NCI-H345 treated with DMSO at 0.1 percent for 48 hours (cell line): ENCODE measurements around the gene NFATC1.

Experiments
- DNase-seq: peaks from one replicate; lab custom pipeline; 2025; ENCODE audit not compliant: unreplicated experiment; lab: John Stamatoyannopoulos, UW

The NFATC1 gene

DNA sequence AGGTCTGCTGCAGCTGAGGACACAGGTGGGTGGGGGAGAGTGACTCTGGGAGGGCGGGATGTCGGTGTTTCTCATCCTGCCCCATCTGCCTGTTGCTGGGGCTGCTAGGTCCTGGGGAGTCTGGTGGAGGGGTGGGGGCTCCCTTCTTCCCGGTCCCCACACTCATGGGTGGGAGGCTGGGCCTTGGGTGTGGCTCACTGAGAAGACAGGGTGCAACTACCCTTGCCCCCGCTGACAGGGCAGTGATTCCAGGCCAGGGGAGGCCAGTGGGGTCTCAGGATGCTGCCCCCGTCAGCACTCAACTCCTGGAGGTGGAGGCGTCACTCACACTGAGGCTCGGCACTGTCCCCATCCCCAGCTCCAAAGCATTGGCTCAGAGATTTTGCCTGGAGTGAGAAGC, 7.7 kb upstream of the NFATC1 start:
- no peak for DNase-seq

DNA sequence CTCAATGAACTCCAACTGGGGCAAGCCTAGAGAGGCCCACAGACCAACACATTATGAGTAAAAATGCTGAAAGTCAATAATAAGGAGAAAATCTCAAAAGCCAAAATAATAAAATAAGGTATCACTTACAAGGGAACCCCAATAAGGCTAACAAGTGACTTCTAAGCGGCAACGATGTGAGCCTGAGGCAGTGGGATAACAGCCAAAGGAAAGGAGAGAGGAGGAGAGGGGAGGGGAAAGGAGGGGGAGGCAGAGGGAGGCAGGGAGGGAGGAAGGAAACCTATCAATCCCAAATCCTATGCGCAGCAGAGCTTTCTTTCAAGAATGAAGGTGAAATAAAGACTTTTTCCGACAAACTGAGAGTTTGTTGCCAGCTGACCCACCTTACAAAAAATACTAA, 6.0 kb upstream of the NFATC1 start:
- no peak for DNase-seq

DNA sequence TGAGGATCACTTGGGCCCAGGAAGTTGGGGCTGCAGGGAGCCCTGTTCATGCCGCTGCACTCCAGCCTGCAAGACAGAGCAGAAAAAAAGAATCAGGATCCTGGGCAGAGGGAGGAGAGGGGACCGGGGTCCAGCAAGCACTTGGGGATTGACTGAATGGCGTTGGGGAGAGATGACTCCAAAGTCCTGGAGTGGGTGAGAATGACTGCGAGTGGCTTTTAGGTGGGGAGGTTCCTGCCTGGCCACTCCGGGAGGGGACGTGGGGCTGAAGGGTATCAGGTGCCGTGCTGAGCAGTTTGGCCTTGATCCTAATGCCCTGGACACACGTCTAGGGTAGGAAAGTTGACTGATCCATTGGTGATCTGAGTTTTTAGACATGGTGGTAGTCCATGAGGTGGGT, 3.5 kb upstream of the NFATC1 start:
- DNase-seq: no peak

DNA sequence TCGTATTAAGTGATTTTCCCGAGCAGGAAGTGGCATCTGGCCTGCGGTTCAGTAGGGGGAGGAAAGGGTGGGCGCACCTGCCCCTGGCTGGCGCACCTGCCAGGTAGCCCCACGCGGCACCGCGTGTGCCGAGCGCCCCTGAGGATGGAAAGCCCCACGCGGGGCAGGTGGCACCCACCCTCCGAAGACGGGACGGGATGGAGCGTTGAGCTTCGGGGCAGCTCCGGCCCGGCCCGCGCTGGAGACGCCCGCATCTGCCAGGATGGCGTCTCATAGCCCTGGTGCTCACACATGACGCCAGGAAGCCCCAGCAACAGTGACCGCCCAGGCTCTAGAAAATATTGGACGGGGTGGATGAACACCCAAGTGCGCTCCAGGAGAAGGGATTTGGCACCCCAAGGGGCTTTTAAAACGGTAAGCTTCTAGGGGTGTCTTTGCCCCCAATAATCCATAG, 2.5 kb upstream of the NFATC1 start:
- no peak for DNase-seq

DNA sequence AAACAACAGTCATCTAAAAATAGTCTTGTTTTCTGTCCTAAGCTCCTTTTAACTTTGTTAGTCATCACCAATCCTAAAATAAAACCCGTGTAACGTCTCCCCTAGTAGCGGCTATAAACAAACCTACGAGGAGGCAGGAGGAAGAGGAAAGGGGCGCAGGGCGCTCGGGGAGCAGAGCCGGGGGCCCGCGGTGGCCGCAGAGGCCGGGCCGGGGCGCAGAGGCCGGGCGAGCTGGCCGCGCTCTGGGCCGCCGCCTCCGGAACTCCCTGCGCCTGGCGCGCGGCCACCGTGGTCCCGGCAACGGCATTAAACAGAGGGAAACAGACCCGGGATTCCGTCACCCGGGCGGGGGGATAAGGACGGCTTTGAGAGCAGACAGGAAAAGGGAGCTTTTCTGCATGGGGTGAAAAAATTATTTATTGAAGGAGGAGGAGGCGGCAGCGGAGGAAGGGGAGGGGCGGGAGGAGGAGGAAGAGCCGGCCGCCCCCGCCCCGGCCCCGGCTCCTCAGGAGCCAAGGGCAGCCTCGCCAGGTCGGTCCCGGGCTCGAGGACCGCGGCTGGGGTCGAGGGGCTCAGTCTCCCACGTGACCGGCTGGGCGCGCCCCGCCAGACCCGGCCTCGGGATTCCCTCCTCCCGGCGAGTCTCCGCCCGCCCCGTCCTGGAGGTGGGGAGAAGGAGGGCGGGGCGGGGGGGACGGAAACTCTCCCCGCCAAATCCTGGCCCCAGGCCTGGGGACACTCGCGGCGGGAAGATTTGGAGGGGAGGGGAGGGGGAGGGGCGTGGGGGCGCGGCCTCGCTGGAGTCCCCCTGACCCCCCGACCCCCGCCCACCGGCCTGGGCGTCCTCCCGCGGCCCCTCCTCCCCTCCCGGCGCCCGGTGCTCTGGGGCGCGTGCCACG, 1.8 kb upstream of the NFATC1 start:
- no peak for DNase-seq

DNA sequence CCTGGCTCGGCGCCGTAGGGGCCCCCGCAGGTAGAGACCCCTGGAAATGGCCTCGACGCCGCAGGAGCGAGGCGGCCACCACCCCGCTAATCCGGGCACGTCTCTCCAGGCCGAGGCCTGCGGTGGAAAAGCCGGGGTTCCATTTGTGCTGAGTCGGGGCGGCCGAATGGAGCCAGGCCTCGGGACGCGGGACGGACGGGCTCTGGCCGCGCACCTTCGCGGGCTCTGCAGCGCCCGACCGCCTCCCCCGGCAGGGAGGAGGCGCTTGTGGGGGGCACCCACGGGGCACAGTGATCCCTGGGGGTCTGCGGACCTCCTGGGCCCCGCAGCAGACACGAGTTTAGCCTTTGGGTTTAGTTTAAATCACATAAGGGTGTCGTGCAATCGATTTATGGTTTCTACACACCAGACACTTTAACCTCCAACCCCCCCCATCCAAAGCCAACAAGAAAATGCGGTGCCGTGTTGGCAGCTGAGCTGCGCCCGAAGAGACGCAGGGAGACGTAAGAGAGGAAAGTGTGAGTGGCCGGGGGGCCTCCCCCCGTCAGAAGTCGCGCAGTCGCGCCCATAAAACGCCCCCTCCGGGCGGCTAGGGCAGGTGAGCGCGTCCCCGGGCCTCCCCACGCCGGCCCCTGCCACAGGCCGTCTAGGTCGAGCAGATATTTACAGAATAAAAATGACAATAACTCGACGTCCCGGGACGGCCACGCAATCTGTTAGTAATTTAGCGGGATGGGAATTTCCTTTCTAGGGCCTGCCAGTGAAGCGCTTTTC, 1.0 kb upstream of the NFATC1 start:
- DNase-seq: no peak

DNA sequence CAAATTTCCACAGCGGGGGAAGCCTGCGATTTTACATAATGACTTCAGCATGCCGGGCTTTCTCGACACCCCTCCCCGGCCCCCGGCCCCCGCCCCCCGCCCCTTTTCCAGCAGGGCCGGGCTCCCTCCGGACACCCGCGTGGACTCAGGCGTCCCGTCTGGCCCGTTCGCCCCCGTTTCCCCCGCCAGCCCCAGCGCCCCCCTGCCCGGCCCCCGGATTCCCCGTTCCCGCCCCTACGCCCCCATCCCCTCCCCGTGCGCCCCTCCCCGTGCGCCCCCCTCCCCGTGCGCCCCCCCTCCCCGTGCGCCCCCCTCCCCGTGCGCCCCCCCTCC, 456 bp upstream of the NFATC1 start:
- no peak for DNase-seq

DNA sequence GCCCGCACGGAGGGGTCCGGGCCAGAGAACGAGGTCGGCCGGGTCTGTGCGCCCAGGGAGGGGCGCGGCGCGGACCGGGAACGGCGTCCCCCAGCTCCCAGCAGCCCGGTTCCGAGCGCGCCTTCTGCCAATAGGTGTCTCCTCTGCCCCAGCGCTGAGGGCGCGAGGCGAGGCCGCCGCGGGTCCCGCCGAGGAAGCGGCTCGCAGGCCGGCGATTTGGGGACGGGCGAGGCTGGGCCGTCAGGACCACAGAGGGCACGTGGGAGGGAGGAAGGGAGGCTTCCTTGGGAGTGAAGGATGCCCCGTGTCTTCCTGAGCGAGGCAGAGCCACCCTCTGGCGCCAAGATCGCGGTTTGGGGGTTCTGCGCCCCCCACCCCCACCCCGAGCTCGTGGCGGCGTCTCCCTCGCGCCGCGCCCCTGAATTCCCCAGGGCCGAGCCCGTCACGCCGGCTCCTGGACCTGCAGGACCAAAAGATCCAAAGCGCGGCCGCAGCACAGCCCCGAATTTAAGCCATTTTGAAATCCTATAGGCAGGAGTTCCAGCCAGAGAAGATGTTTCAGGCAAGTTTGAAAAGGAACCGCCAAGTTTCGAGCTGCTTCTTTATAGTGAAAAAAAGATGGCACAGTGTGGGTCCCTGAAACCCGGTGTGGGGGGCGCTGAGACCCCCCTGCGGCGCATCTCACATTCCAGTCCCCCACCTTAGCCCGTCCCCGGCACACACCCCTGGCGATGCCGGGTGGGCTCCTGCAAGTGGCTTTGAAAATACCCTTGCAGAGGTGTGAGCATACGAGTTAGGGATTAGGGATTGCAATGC, 909 bp downstream of the NFATC1 start:
- no peak for DNase-seq

DNA sequence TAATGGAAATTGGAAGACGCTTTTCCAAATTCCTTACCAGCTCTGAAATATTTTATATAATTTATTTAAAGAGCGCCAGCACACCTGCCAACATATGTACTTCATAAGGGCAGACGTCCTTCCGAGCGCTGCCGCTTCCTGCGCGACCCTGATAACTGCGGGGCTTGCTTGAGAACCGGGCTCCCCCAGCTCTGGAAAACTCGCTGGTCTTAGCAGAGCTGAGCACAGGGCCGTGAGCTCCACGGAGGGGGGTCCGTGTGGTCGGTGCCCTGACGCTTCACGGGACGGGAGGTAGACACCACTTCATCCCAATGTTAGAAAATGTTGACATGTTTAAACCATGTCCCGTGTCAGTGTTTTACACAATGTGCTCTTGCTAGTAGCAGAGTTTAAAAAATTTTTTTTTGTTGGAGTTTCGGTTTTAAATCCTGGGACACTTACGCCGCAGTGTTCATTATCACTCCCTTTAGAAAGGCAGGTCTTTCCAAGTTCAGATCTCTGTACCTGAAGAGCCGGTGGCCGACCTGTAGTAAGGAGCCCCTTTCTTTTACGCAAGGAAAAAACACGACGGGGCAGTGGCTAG, 1.6 kb downstream of the NFATC1 start:
- no peak for DNase-seq

DNA sequence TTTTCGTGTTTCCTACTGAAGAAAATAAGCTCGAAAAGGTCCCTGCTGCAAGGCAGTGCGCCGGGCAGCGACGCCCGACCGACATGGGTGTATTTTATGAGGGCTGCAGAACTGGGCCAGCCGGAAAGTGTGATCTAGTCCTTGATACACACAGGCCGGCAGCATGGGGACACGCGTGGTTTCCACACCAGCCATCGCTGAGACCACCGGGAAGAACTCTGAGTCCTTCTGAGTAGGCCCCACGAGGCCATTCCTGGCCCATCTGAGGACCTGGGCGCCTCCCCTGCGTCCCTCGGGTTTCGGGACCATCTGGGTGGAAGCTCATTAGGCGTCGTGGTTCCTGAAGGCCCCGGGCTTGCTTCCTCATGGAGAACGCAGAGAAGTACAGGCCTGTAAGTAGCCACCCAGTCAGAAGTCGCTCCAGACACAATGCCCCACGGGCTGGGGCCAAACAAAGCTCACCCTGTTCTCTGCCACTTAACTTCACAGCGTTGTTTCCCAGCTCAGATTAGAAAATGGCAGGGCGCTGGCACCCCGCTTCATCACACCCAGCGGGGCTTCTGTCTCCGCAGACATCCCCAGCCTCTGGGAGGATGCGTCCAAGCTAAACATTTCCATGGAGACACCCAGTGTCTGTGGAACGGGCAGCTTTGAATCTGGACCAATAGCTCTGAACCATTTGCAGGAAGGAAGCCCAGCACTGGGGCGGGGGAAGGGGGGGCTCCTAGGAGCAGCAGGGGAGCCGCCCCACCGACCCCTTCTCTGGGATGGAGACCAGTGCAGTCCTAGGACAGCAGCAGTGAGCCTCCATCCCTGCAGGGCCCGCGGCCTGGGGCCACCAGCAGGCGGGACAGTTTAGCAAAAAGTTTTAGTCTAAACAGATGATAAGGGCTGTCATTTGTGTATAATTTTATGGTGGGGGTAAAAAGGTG, 2.4 kb downstream of the NFATC1 start:
- no peak for DNase-seq

DNA sequence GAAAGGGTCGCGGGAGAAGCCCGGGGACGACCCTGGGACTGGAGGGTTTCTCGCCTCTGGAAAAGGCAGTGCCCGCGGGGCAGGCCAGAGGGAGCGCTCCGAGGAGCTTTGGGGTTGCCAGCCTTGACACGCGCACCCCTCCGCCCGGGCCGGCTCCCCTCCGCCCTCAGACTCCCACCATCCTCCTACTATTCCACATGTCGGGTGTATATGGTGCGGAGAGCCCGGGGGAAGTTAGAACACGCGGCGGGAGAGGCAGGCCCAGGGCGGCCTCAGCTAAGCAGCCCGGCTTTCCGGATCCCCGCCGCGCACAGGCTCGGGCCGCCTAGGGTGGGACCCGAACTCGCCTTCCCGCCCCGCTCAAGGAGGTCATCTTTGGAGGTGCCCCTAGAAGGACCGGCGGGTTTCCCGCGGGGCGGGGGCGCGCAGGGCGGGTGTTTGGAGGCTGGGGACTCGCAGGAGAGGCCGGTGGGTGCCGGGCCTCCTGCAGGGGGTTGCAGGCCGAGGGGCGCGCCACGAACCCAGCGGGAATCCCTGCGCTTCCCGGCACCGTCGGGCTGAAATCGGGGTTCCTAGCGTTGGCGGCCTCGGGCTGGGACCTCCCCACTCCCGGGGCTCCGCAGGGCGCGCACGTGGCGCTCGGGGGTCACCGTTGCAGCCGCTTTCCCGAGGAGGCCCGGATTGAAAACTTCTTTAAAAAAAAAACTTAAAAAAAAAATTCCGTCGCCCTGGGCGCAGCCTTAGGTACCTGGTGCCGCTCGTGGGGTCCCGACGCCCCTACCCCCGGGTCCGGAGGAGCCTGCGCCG, 3.7 kb downstream of the NFATC1 start:
- DNase-seq: no peak

DNA sequence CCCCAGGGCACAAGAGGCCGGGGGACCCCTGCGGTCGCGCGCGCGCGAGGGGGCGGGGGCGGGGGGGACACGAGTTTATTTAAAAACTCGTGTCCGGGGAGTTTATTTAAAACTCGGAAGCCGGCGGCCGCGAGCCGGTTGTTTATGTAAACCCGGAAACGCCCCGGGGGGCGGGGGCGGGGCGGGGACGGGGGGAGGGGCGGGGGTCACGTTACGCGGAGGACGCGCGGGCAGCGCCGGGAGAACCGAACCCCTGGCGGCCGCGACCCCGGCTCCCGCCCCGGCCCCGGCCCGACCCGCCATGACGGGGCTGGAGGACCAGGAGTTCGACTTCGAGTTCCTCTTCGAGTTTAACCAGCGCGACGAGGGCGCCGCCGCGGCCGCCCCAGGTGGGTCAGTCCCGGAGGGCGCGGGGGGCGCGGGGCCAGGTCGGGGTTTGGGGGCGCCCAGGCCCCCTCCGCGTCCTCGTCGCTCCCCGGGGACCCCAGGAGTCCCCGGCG, 4.4 kb downstream of the NFATC1 start:
- no peak for DNase-seq

DNA sequence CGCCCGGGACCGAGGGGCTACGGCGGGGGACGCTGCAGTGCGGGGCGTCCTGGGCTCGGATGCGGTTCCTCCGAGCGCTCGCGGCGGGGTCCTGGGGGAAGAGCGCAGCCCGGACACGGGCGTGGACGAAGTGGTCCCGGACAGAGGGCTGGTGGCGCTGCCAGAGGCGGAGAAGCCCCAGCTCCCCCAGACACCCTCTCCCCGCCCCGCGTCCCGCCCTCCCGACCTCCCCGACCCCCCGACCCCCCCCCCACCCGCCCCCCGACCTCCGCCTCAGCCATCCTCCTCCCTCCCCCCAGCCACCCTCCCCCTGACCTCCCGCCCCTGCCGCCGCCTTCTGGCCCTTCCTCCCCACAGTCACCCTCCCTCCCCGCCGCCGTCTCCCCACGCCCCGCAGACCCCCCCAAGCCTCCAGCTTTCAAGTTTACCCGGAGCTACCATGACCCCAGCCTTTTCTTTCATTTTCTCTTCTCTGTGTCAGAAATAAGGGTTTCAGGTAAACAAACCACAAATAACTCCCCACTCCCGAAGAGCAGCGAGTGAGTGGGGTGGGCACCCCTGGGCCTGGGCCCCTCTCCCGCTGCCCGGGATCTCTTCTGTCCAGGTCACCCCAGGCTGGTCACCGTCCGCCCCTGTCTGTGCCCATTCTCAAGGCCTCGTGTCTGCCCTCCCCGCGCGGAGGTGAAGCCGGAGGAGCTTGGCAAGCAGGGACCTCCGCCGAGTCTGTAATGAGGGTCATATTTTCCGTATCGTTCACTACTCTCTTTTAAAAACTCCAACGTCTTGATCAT, 5.1 kb downstream of the NFATC1 start:
- no peak for DNase-seq

DNA sequence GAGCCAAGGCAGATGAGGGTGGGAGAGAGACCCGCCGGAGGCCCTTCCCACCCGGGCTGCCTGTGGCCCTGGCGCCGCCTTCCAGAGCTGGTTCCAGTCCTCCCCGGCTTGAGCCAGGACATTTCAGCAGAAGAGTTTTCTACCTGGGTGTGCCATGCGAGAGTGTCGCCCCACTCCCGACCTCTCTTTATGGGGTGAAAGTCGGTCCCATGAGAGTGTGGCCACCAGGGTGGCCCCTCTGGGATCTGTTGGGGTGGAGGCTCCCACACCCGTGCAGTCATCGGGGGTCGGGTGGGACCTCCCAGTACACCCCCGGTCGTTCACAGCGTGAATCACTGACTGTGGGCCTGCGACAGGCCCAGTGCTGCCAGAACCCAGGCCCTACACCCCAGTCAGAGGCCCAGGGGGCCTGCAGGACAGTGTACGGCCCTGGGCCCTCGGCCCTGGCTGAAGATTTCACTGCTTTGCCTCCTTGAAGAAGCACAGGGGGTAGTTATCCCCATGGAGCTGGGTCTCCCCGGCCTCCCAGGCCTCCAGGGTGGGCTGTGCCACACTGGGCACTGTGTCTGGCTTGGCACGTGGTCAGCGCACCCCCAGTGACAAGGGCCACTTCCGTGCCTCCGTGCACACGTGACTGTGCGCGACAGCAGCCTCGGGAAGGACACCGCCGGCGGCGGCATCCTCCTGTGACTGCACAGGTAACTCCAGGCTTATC, 5.9 kb downstream of the NFATC1 start:
- DNase-seq: no peak

DNA sequence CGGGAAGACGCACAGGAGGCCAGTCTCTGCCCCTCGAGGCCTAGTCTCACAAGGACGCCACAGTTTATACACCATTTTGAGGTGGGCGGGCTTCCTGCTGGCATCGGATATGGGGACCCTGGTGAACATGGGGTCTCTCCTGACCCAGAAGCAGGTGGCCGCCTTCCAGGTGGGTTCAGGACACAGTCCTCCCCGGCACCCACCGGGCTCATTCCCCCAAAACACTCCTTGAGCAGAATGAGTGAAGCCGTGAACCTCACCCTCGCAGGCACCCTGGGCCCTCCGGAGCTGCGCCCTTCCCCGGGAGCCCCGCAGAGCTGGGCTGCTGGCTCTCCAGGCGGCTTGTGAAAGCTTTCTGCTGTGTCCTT, 6.5 kb downstream of the NFATC1 start:
- no peak for DNase-seq

DNA sequence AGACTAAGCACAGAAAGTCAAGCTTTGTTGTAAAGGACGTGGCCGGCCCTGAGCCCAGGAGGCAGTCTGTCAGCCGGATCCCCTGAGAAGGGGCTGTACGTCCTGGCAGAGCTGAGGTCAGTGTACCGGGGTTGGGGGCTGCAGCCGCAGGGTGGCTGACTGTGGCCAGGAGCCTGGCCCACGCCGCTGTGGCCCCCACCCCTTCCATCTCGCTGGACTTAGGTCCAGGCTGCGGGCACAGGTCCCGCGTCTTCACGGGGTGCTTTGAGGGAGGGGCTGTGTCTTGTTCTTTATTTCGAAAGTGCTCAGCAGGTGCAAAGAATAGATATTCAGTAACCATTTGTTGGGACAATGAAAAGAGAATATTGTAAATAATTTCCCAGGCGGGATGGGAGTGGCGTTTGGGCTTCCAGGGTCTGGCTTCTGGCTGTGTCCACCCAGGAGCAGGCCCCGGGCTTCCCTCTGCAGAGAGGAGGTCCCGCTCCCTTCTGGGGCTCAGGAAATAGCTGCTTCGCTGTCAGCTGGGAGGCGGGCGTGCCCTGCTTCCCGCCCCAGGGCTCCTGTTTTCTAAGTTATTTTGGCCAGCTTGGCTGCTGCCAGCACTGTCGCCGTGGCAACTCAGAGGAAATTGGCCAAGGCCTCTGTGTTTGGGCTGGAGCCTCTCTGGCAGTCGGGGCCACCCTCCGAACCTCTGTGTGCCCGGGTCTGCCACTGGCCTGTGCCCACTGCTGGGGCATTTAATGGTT, 7.4 kb downstream of the NFATC1 start:
- DNase-seq: no peak
